Activated CD4-positive, alpha-beta T cell treated with anti-CD3 and anti-CD28 coated beads for 36 hours (primary cell): Measurements from ENCODE around the gene SHPK. TPM values are rescaled to one million over a fixed set of nuclear protein-coding genes. Genes with fewer than 3 reads are reported as not detected.
"Not testable (repeated sequence)": the region's sequence is repeated elsewhere in the genome, so short reads cannot be mapped to it uniquely, and the experiment has no call there.

Experiments
- ATAC-seq: fragments of 200-7000 bp; cut with Tn5 transposase; one replicate; pipeline ENCODE4 v1.10.0; 2021; ENCODE audit warnings: mild to moderate bottlenecking, moderate library complexity
- CTCF ChIA-PET: fragments of 350-600 bp; sonication (Branson Sonifier 250); formaldehyde crosslinking; loops from one replicate; lab custom pipeline; 2021; ENCODE audit warnings: antibody characterized with exemption; lab: Charles Lee
- POLR2A ChIA-PET: fragments of 350-600 bp; sonication (Branson Sonifier 250); formaldehyde crosslinking; loops from one replicate; lab custom pipeline; 2021; ENCODE audit warnings: antibody characterized with exemption, inconsistent platforms; lab: Charles Lee
- DNase-seq: peaks from one replicate; pipeline ENCODE4 v3.0.0-alpha.2; 2020
- H3K27ac Mint-ChIP-seq: one replicate; pipeline ENCODE4 v1.8.0; 2021; ENCODE audit warnings: mixed read lengths
- H3K27me3 Mint-ChIP-seq: one replicate; pipeline ENCODE4 v1.8.0; 2021; ENCODE audit warnings: mixed read lengths
- H3K36me3 Mint-ChIP-seq: one replicate; pipeline ENCODE4 v1.8.0; 2021; ENCODE audit warnings: low read depth, mixed read lengths
- H3K4me1 Mint-ChIP-seq: one replicate; pipeline ENCODE4 v1.8.0; 2021; ENCODE audit warnings: mixed read lengths
- H3K4me3 Mint-ChIP-seq: one replicate; pipeline ENCODE4 v1.8.0; 2021; ENCODE audit warnings: mild to moderate bottlenecking, moderate library complexity, mixed read lengths
- H3K9me3 Mint-ChIP-seq: one replicate; pipeline ENCODE4 v1.8.0; 2021; ENCODE audit warnings: low read depth, mixed read lengths
- intact Hi-C, 2 experiments: fragments of 100-400 bp; cut with DNase I in 1 of 2; cut with micrococcal nuclease in 1 of 2; formaldehyde crosslinking; loops; one replicate each; pipeline versions ENCODE4 v1.14.2 to v1.15.1; 2022 to 2024; cut with DNase I, micrococcal nuclease
- total RNA-seq, 2 experiments: library from RNA; stranded (reverse); gene quantifications; one replicate each; pipeline ENCODE4 v1.2.3, GENCODE V29; 2021

Gene SHPK
- total RNA-seq, 2 experiments from 2014 or later, result 12.5 to 15.0 TPM

DNA sequence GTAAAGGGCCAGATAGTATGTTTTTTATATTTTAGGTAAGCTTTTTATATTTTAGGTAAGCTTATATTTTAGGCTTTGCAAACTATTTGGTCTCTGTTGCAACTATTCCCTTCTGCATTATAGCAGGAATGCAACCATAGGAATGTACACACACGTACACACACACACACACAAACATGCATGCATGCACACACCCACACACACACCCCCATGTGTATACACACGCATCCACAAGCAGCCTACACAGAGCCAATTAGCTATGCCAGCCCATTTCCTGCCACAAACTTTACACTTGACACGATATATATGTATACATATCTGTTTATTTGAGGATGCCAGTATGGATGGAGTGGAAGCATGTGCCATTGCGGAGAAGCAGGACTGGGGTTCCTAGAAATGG is 70.9 kb downstream of the SHPK start:
- ATAC-seq, result no peak
- Mint-ChIP-seq H3K27me3 (no peaks in the 10 kb centered on the region), H3K4me3 (no peak overlapping the region), H3K4me1 (peaks cover 10% of the 10 kb centered on the region), H3K9me3 (no peaks in the 10 kb centered on the region), H3K27ac (no peak overlapping the region), H3K36me3 (peaks cover 3% of the 10 kb centered on the region)
- ChIA-PET CTCF (no interaction called here), POLR2A (no interaction called here)
- intact Hi-C loops, result no loop called here
- DNase-seq, result no peak

- H3K27ac Mint-ChIP-seq, H3K36me3 Mint-ChIP-seq, DNase-seq, ATAC-seq, H3K27me3 Mint-ChIP-seq, CTCF ChIA-PET, intact Hi-C loops, POLR2A ChIA-PET, H3K9me3 Mint-ChIP-seq, H3K4me3 Mint-ChIP-seq: not testable (repeated sequence)
- peaks cover 12% of the 10 kb centered on the region for H3K4me1 Mint-ChIP-seq
Observed at GRCh38 chr17:3564241-3564640, 71.8 kb downstream of the SHPK start.

DNA sequence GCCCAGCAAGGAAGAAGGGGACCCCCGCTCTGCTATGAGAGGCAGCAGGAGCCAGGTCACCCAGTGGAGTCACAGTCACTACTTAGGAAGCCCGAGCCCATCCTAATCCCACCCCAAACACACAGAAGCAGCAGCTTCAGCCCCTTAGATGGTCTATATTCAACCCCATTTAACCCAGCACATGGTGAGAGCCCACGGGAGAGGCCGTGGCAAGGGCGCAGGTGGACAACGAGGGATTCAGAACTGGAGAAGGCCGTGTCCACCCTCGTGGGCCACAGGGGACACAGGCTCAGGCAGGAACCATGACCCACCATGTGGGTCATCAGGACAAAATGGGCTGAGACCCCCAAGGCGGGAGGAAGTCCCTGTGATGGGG is 76.8 kb downstream of the SHPK start:
- Mint-ChIP-seq H3K9me3 (no peaks in the 10 kb centered on the region), H3K36me3 (no peaks in the 10 kb centered on the region), H3K27ac (peak overlapping the region; percentile 25), H3K27me3 (no peaks in the 10 kb centered on the region), H3K4me3 (no peak overlapping the region), H3K4me1 (peaks cover 34% of the 10 kb centered on the region)
- ChIA-PET POLR2A (no interaction called here), CTCF (interaction anchor here (0.6 kb wide), 1 partner anchor 602 kb away, joined by 3 read pairs; no protein-coding TSS in a partner anchor)
- ATAC-seq (no peak), DNase-seq (no peak)
- intact Hi-C loops, result loop anchor here in 1 of 2 experiments (2.0 to 5.0 kb wide), 2 partner anchors 78 to 847 kb away; partner anchors contain the start of genes CLUH, CTNS and SHPK

GRCh38 chr17:3558603-3559269 is 77.3 kb downstream of the SHPK start:
- Mint-ChIP-seq H3K9me3 (no peaks in the 10 kb centered on the region), H3K27me3 (no peaks in the 10 kb centered on the region), H3K4me1 (peaks cover 34% of the 10 kb centered on the region), H3K36me3 (no peaks in the 10 kb centered on the region), H3K4me3 (no peak overlapping the region), H3K27ac (peak overlapping the region; percentile 69)
- CTCF ChIA-PET, result interaction anchor here (0.6 kb wide), 1 partner anchor 601 kb away, joined by 3 read pairs; no protein-coding TSS in a partner anchor
- DNase-seq, result peak; percentile 85
- POLR2A ChIA-PET, result no interaction called here
- intact Hi-C loops, result loop anchor here in 1 of 2 experiments (1.0 to 5.0 kb wide), 3 partner anchors 78 to 846 kb away; partner anchors contain the start of genes CLUH, CTNS, HASPIN and SHPK
- ATAC-seq, result peak; percentile 81

Other genes starting within 250 kb of the SHPK start
- gene OR3A2, start 249.9 kb downstream of the SHPK start, total RNA-seq, result 1 to 10 TPM; 2.5 to 3.5 TPM
- not detected for gene OR1E1, start 237.8 kb downstream of the SHPK start, total RNA-seq
- gene OR3A3, start 224.9 kb downstream of the SHPK start, total RNA-seq, result not detected
- gene OR1E2, start 202.4 kb downstream of the SHPK start, total RNA-seq, result not detected
- 1 to 10 TPM in 1 of 2 experiments, under 1 TPM in 1; 0.44 to 1.6 TPM for gene SPATA22, start 164.4 kb downstream of the SHPK start, total RNA-seq
- gene ASPA, start 160.3 kb downstream of the SHPK start, total RNA-seq, result not detected
- under 1 TPM; 0.61 to 0.89 TPM for gene TRPV3, start 78.4 kb downstream of the SHPK start, total RNA-seq
- gene TRPV1, start 26.8 kb downstream of the SHPK start, total RNA-seq, result 1 to 10 TPM; 1.8 to 2.7 TPM
- 10 to 100 TPM; 10.1 to 11.1 TPM for gene CTNS, start 510 bp upstream of the SHPK start, total RNA-seq
- gene TAX1BP3, start 32.3 kb upstream of the SHPK start, total RNA-seq, result 10 to 100 TPM; 12.0 to 14.6 TPM
- 10 to 100 TPM; 43.6 to 44.3 TPM for gene EMC6, start 32.6 kb upstream of the SHPK start, total RNA-seq
- 10 to 100 TPM; 69.7 to 77.5 TPM for gene P2RX5, start 59.9 kb upstream of the SHPK start, total RNA-seq
- gene HASPIN, start 87.7 kb upstream of the SHPK start, total RNA-seq, result 10 to 100 TPM; 21.0 to 25.2 TPM
- gene ITGAE, start 164.9 kb upstream of the SHPK start, total RNA-seq, result 10 to 100 TPM; 20.9 to 41.1 TPM
- 10 to 100 TPM; 35.9 to 44.6 TPM for gene NCBP3, start 210.0 kb upstream of the SHPK start, total RNA-seq